ENCODE measurements around the gene OPCML. TPM values are rescaled to one million over a fixed set of nuclear protein-coding genes. Genes with fewer than 3 reads are reported as not detected.

The OPCML gene
- total and polyA plus RNA-seq, 4 donors: under 0.01 to 0.01 TPM; not detected in 2

DNA sequence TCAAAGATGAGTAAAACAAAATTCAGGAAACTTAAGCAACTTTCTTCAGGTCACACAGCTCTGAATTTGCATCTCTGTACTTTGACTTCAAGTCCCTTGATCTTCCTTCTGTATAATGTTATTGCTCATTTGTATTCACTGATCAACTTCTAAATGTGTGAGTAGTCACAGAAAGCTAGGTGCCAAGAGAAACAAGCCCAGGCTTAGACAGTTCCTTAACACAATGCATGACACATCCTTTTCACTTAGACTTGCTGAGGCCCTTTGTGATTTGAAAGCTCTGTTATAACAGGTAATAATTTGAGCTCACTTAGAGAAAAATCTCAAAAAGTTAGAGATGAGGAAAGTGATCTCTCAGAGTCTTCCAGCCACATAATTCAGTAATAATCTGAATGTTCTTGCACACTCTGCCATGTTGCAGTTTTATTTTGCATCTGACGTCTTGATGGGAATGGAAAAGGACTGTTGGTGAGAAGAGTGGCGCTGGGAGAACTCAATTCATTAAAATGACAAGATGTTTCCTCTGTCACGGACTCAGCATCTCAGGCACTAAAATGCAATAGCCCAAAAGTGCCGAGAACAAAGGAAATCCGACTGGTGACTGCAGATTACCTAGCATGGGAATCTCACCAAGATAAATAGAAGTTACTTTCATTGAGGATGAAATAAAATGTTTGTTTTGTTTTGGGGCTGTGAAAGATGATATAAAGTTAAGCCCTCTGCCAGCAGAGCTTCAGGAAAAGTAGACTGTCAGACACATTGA is 665.3 kb downstream of the OPCML start:
- TF ChIP-seq, protein P1, sequence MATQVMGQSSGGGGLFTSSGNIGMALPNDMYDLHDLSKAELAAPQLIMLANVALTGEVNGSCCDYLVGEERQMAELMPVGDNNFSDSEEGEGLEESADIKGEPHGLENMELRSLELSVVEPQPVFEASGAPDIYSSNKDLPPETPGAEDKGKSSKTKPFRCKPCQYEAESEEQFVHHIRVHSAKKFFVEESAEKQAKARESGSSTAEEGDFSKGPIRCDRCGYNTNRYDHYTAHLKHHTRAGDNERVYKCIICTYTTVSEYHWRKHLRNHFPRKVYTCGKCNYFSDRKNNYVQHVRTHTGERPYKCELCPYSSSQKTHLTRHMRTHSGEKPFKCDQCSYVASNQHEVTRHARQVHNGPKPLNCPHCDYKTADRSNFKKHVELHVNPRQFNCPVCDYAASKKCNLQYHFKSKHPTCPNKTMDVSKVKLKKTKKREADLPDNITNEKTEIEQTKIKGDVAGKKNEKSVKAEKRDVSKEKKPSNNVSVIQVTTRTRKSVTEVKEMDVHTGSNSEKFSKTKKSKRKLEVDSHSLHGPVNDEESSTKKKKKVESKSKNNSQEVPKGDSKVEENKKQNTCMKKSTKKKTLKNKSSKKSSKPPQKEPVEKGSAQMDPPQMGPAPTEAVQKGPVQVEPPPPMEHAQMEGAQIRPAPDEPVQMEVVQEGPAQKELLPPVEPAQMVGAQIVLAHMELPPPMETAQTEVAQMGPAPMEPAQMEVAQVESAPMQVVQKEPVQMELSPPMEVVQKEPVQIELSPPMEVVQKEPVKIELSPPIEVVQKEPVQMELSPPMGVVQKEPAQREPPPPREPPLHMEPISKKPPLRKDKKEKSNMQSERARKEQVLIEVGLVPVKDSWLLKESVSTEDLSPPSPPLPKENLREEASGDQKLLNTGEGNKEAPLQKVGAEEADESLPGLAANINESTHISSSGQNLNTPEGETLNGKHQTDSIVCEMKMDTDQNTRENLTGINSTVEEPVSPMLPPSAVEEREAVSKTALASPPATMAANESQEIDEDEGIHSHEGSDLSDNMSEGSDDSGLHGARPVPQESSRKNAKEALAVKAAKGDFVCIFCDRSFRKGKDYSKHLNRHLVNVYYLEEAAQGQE (IDR thresholded peaks at IDR 0.05): no peak
- TF ChIP-seq, protein P2, sequence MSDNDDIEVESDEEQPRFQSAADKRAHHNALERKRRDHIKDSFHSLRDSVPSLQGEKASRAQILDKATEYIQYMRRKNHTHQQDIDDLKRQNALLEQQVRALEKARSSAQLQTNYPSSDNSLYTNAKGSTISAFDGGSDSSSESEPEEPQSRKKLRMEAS (IDR thresholded peaks at IDR 0.05): no peak
- TF ChIP-seq RAD21 (IDR thresholded peaks at IDR 0.05): no peak
- TF ChIP-seq TAF1 (conservative IDR thresholded peaks at IDR 0.05): no peak
- TF ChIP-seq, protein P3, sequence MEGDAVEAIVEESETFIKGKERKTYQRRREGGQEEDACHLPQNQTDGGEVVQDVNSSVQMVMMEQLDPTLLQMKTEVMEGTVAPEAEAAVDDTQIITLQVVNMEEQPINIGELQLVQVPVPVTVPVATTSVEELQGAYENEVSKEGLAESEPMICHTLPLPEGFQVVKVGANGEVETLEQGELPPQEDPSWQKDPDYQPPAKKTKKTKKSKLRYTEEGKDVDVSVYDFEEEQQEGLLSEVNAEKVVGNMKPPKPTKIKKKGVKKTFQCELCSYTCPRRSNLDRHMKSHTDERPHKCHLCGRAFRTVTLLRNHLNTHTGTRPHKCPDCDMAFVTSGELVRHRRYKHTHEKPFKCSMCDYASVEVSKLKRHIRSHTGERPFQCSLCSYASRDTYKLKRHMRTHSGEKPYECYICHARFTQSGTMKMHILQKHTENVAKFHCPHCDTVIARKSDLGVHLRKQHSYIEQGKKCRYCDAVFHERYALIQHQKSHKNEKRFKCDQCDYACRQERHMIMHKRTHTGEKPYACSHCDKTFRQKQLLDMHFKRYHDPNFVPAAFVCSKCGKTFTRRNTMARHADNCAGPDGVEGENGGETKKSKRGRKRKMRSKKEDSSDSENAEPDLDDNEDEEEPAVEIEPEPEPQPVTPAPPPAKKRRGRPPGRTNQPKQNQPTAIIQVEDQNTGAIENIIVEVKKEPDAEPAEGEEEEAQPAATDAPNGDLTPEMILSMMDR (IDR thresholded peaks at IDR 0.05; ENCODE audit: low read depth, low read length, missing input control): no peak
- TF ChIP-seq, protein P4, sequence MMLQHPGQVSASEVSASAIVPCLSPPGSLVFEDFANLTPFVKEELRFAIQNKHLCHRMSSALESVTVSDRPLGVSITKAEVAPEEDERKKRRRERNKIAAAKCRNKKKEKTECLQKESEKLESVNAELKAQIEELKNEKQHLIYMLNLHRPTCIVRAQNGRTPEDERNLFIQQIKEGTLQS (IDR thresholded peaks at IDR 0.05): no peak
- no peak for TF ChIP-seq EGR1 (IDR thresholded peaks at IDR 0.05; ENCODE audit: low read depth in 2 of 2)
- TF ChIP-seq, protein P5, sequence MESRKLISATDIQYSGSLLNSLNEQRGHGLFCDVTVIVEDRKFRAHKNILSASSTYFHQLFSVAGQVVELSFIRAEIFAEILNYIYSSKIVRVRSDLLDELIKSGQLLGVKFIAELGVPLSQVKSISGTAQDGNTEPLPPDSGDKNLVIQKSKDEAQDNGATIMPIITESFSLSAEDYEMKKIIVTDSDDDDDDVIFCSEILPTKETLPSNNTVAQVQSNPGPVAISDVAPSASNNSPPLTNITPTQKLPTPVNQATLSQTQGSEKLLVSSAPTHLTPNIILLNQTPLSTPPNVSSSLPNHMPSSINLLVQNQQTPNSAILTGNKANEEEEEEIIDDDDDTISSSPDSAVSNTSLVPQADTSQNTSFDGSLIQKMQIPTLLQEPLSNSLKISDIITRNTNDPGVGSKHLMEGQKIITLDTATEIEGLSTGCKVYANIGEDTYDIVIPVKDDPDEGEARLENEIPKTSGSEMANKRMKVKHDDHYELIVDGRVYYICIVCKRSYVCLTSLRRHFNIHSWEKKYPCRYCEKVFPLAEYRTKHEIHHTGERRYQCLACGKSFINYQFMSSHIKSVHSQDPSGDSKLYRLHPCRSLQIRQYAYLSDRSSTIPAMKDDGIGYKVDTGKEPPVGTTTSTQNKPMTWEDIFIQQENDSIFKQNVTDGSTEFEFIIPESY (IDR thresholded peaks at IDR 0.05): no peak
- TF ChIP-seq SP1 (IDR thresholded peaks at IDR 0.05): no peak
- no peak for TF ChIP-seq RXRA (IDR thresholded peaks at IDR 0.05)
- TF ChIP-seq GABPA (IDR thresholded peaks at IDR 0.05 in 1 of 2, conservative IDR thresholded peaks at IDR 0.05 in 1 of 2): no peak
- no peak for TF ChIP-seq JUND (IDR thresholded peaks at IDR 0.05)
- TF ChIP-seq YY1 (IDR thresholded peaks at IDR 0.05): no peak
- TF ChIP-seq HNF4G (IDR thresholded peaks at IDR 0.05): no peak
- no peak for TF ChIP-seq NR2F2 (IDR thresholded peaks at IDR 0.05)
- no peak for TF ChIP-seq FOXA1 (IDR thresholded peaks at IDR 0.05)
- Histone ChIP-seq H3K27ac (ENCODE audit: low read depth in 1 of 2, low read length in 2 of 2) (no peak overlapping the region), H3K9ac (ENCODE audit: low read depth in 1 of 2, low read length in 2 of 2) (no peak overlapping the region), H3K36me3 (ENCODE audit: control insufficient read depth in 4 of 4, insufficient read depth in 3 of 4, low read depth in 1 of 4, low read length in 3 of 4) (no peaks in the 10 kb centered on the region), H3K4me1 (ENCODE audit: control insufficient read depth in 4 of 4, insufficient read depth in 4 of 4, low read length in 3 of 4) (no peaks in the 10 kb centered on the region), H3K27me3 (ENCODE audit: control insufficient read depth in 4 of 4, insufficient read depth in 4 of 4, low read length in 3 of 4) (no peaks in the 10 kb centered on the region), H3K4me3 (ENCODE audit: low read depth in 1 of 3, low read length in 3 of 3) (no peak overlapping the region), H3K9me3 (ENCODE audit: control insufficient read depth in 4 of 4, low read length in 3 of 4) (no peaks in the 10 kb centered on the region)
- WGBS: 49% methylated on average over 5 of the region's 5 CpGs
- no peak for DNase-seq (ENCODE audit: low spot score)
